GM23248 (cell line): ENCODE data around the gene ELMO3. TPM values are rescaled to one million over a fixed set of nuclear protein-coding genes. Genes with fewer than 3 reads are reported as not detected.

Experiments
- DNase-seq: peaks from one replicate; pipeline ENCODE4 v3.0.0-alpha.2; 2015
- H2AFZ ChIP-seq: fragments of 200-600 bp; sonication (generic); 2 replicates; pipeline ENCODE4 v1.6.1; 2016; ENCODE audit warnings: antibody characterized with exemption
- H3F3A ChIP-seq: fragments of 200-600 bp; sonication (generic); 2 replicates; pipeline ENCODE4 v1.6.1; 2016; ENCODE audit warnings: mild to moderate bottlenecking, antibody characterized with exemption, mixed run types; ENCODE audit not compliant: insufficient read depth
- H3K27ac ChIP-seq: fragments of 200-600 bp; sonication (generic); 2 replicates; pipeline ENCODE4 v1.5.1; 2016; ENCODE audit warnings: mild to moderate bottlenecking
- H3K27me3 ChIP-seq: fragments of 200-600 bp; sonication (generic); replicated peaks from 2 replicates; pipeline ENCODE4 v1.6.1; 2016; ENCODE audit warnings: mild to moderate bottlenecking; ENCODE audit not compliant: insufficient read depth
- H3K36me3 ChIP-seq: fragments of 200-600 bp; sonication (generic); 2 replicates; pipeline ENCODE4 v1.6.1; 2016; ENCODE audit warnings: low read depth, mild to moderate bottlenecking
- H3K4me1 ChIP-seq: fragments of 200-600 bp; sonication (generic); 2 replicates; pipeline ENCODE4 v1.6.1; 2016; ENCODE audit warnings: mild to moderate bottlenecking; ENCODE audit not compliant: insufficient read depth
- H3K4me2 ChIP-seq: fragments of 200-600 bp; sonication (generic); one replicate; pipeline ENCODE4 v1.6.1; 2016; ENCODE audit warnings: mild to moderate bottlenecking; ENCODE audit not compliant: unreplicated experiment
- H3K4me3 ChIP-seq: fragments of 200-600 bp; sonication (generic); 2 replicates; pipeline ENCODE4 v1.5.1; 2016; ENCODE audit warnings: mild to moderate bottlenecking
- H3K79me2 ChIP-seq: fragments of 200-600 bp; sonication (generic); 2 replicates; pipeline ENCODE4 v1.6.1; 2016; ENCODE audit warnings: mild to moderate bottlenecking; ENCODE audit not compliant: insufficient read depth
- H3K9ac ChIP-seq: fragments of 200-600 bp; sonication (generic); 2 replicates; pipeline ENCODE4 v1.6.1; 2016; ENCODE audit warnings: mild to moderate bottlenecking
- H3K9me2 ChIP-seq: fragments of 200-600 bp; sonication (generic); 2 replicates; pipeline ENCODE4 v1.6.1; 2016; ENCODE audit warnings: mixed run types, mild to moderate bottlenecking, moderate library complexity; ENCODE audit not compliant: insufficient read depth
- H3K9me3 ChIP-seq: fragments of 200-600 bp; sonication (generic); one replicate; pipeline ENCODE4 v1.6.1; 2017; ENCODE audit warnings: low read depth
- H4K20me1 ChIP-seq: fragments of 200-600 bp; sonication (generic); 2 replicates; pipeline ENCODE4 v1.6.0; 2016; ENCODE audit not compliant: insufficient read depth
- EZH2 ChIP-seq: fragments of 200-600 bp; sonication (generic); IDR thresholded peaks from 2 replicates; pipeline ENCODE4 v1.6.1; 2018; ENCODE audit warnings: antibody characterized with exemption, mild to moderate bottlenecking; ENCODE audit not compliant: insufficient read depth, poor library complexity, severe bottlenecking
- EZH2phosphoT487 ChIP-seq: fragments of 200-600 bp; sonication (generic); IDR thresholded peaks from 2 replicates; pipeline ENCODE4 v1.6.1; 2018; ENCODE audit warnings: antibody characterized with exemption, moderate library complexity, mild to moderate bottlenecking, low read depth; ENCODE audit not compliant: insufficient read depth
- WGBS, 2 experiments: methylation state at CpG; one replicate each; pipeline ENCODE4 v1.1.6; 2015 to 2017; ENCODE audit warnings: low lambda C conversion rate in 2 of 2, low coverage in 1 of 2; ENCODE audit errors: missing lambda C conversion rate in 2 of 2; 5-methylcytosine and 5-hydroxymethylcytosine counted together
- in situ Hi-C: fragments of 300-500 bp; cut with MboI; formaldehyde crosslinking; loops from 2 replicates; pipeline ENCODE4 v1.15.0; 2020
- polyA plus RNA-seq: library from polyadenylated mRNA; unstranded; fragments of >200 nt; fragmentation: Nextera tagmentation; extraction: Ambion mirVana; gene quantifications from 2 replicates; pipeline ENCODE4 v1.2.1, GENCODE V29; 2016
- total RNA-seq: library from RNA; depleted of rRNA; stranded (reverse); fragments of >200 nt; shearing (Covaris generic); gene quantifications from 2 replicates; pipeline ENCODE4 v1.2.3, GENCODE V29; 2014

The ELMO3 gene
- total and polyA plus RNA-seq, 2 experiments from 2014 or later: 1.5 TPM; not detected in 1

- Histone ChIP-seq H3K4me2 (peak overlapping the region; percentile 73), H4K20me1 (no peaks in the 10 kb centered on the region), H3F3A (peaks cover 16% of the 10 kb centered on the region; the same call in 1 of the 2 replicates), H3K27ac (no peak overlapping the region), H3K4me1 (0 out of 2 replicates have a peak, but pooled peaks cover 5% of the 10 kb centered on the region), H3K9ac (no peak overlapping the region), H3K9me2 (no peaks in the 10 kb centered on the region), H3K27me3 (no peaks in the 10 kb centered on the region), H3K4me3 (peak overlapping the region; percentile 50), H3K79me2 (0 out of 2 replicates have a peak, but pooled peaks cover 4% of the 10 kb centered on the region), H3K9me3 (no peaks in the 10 kb centered on the region), H3K36me3 (no peaks in the 10 kb centered on the region), H2AFZ (no peak overlapping the region)
- in situ Hi-C loops: loop anchor here (25.0 kb wide), 1 partner anchor 193 kb away; the partner anchor contains the start of gene CES3
- DNase-seq: peak; percentile 90
- 14% methylated on average over 72 to 74 of the region's 74 CpGs for WGBS, 2 experiments
- no peak for TF ChIP-seq EZH2phosphoT487
These were observed 43.4 kb upstream of the ELMO3 start for GRCh38 chr16:67155295-67156142.

- DNase-seq: no peak
- TF ChIP-seq EZH2 (no peak), EZH2phosphoT487 (no peak)
- Histone ChIP-seq H3K79me2 (0 out of 2 replicates have a peak, but pooled peaks cover 4% of the 10 kb centered on the region), H3K4me2 (no peak overlapping the region), H3K9ac (no peak overlapping the region), H3K9me2 (no peaks in the 10 kb centered on the region), H3K27me3 (no peaks in the 10 kb centered on the region), H3F3A (peaks cover 14% of the 10 kb centered on the region; the same call in 1 of the 2 replicates), H3K9me3 (no peaks in the 10 kb centered on the region), H3K4me1 (0 out of 2 replicates have a peak, but pooled peaks cover 4% of the 10 kb centered on the region), H4K20me1 (no peaks in the 10 kb centered on the region), H2AFZ (no peak overlapping the region), H3K36me3 (no peaks in the 10 kb centered on the region), H3K27ac (no peak overlapping the region), H3K4me3 (no peak overlapping the region)
- WGBS, 2 experiments: 62 to 65% methylated on average over 14 to 15 of the region's 15 CpGs
- in situ Hi-C loops: loop anchor here (25.0 kb wide), 1 partner anchor 194 kb away; the partner anchor contains the start of gene CES3
These were observed 42.6 kb upstream of the ELMO3 start for GRCh38 chr16:67156143-67156844.

DNA sequence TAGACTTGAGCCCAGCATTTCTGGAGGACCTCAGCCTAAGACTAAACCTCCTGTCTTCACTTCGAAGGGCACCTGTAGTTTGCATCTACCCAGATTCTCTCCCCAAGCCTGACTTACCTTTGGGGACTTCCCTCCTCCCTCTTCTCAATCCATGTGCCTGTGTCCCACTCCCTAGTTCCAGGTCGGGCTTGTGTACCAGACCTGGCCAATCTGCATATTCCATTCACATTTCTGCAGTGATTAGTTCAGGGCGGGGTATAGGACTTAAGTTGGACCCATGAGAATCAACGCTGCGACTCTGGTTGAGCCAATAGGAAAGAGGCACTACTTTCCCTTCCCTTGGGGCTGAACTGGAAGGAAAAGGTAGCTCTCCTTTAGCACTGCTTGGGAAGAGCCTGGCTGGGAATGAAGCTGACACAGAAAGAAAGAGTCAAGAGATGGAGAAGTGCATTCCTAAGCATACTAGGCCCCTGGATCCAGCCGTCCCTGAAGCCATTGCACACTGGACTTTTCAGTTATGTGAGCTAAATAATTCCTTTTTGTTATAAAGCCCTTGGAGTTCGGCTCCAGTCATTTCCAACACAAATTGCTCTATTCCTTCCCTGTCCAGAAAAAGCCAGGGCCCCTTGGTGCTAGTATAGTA, 41.7 kb upstream of the ELMO3 start:
- Histone ChIP-seq H3K4me1 (no peaks in the 10 kb centered on the region), H3K4me3 (no peak overlapping the region), H3K27ac (no peak overlapping the region), H4K20me1 (no peaks in the 10 kb centered on the region), H3K4me2 (no peak overlapping the region), H3K27me3 (no peaks in the 10 kb centered on the region), H3F3A (peaks cover 7% of the 10 kb centered on the region; the same call in 1 of the 2 replicates), H3K9ac (no peak overlapping the region), H3K79me2 (0 out of 2 replicates have a peak, but pooled peaks cover 4% of the 10 kb centered on the region), H2AFZ (no peak overlapping the region), H3K9me3 (no peaks in the 10 kb centered on the region), H3K36me3 (no peaks in the 10 kb centered on the region), H3K9me2 (no peaks in the 10 kb centered on the region)
- DNase-seq: no peak
- in situ Hi-C loops: loop anchor here (25.0 kb wide), 1 partner anchor 195 kb away; the partner anchor contains the start of gene CES3
- no peak for TF ChIP-seq EZH2phosphoT487
- no peak for TF ChIP-seq EZH2
- 56 to 59% methylated on average over 7 of the region's 7 CpGs for WGBS, 2 experiments

GRCh38 chr16:67157892-67158635, 40.9 kb upstream of the ELMO3 start:
- Histone ChIP-seq H3K79me2 (0 out of 2 replicates have a peak, but pooled peaks cover 4% of the 10 kb centered on the region), H3K9me3 (no peaks in the 10 kb centered on the region), H3K4me3 (0 out of 2 replicates have a peak overlapping the region, but pooled peaks have one; percentile 97), H2AFZ (no peak overlapping the region), H3K36me3 (no peaks in the 10 kb centered on the region), H3F3A (peaks cover 7% of the 10 kb centered on the region; the same call in 1 of the 2 replicates), H3K9ac (no peak overlapping the region), H3K27ac (no peak overlapping the region), H3K4me1 (no peaks in the 10 kb centered on the region), H3K4me2 (no peak overlapping the region), H3K9me2 (no peaks in the 10 kb centered on the region), H4K20me1 (no peaks in the 10 kb centered on the region), H3K27me3 (no peaks in the 10 kb centered on the region)
- DNase-seq: no peak
- TF ChIP-seq EZH2 (no peak), EZH2phosphoT487 (no peak)
- WGBS, 2 experiments: 85 to 86% methylated on average over 7 of the region's 7 CpGs
- in situ Hi-C loops: loop anchor here (25.0 kb wide), 1 partner anchor 196 kb away; the partner anchor contains the start of gene CES3
